GM12872 (cell line): ENCODE results near the gene ANKFN1.

Experiments
- CTCF ChIP-seq: IDR thresholded peaks from 3 replicates; pipeline ENCODE4 v1.5.1; 2011; ENCODE audit warnings: low read depth, mild to moderate bottlenecking, low read length, moderate library complexity; ENCODE audit not compliant: insufficient read depth

ANKFN1 gene

GRCh38 chr17:56292010-56292409 lies 138.7 kb downstream of the ANKFN1 start:
- no peak for TF ChIP-seq CTCF

- TF ChIP-seq CTCF, result no peak
Observed at GRCh38 chr17:56292578-56292977, 139.3 kb downstream of the ANKFN1 start.

- no peak for TF ChIP-seq CTCF
Observed at GRCh38 chr17:56297184-56297583, 143.9 kb downstream of the ANKFN1 start.

- TF ChIP-seq CTCF, result no peak
Observed at GRCh38 chr17:56298846-56299245, 145.6 kb downstream of the ANKFN1 start.

- TF ChIP-seq CTCF, result no peak
Observed at GRCh38 chr17:56300144-56300543, 146.9 kb downstream of the ANKFN1 start.

- TF ChIP-seq CTCF, result no peak
Observed at GRCh38 chr17:56305007-56305406, 151.7 kb downstream of the ANKFN1 start.

GRCh38 chr17:56309897-56310296 lies 156.6 kb downstream of the ANKFN1 start:
- no peak for TF ChIP-seq CTCF

- no peak for TF ChIP-seq CTCF
Observed at GRCh38 chr17:56310782-56311181, 157.5 kb downstream of the ANKFN1 start.
